Activated CD4-positive, alpha-beta T cell treated with anti-CD3 and anti-CD28 coated beads for 1 hour (primary cell): Measurements from ENCODE around the gene S1PR3.

ENCODE experiments used
- DNase-seq: peaks from one replicate; pipeline ENCODE4 v3.0.0-alpha.2; 2020

S1PR3 gene

DNA sequence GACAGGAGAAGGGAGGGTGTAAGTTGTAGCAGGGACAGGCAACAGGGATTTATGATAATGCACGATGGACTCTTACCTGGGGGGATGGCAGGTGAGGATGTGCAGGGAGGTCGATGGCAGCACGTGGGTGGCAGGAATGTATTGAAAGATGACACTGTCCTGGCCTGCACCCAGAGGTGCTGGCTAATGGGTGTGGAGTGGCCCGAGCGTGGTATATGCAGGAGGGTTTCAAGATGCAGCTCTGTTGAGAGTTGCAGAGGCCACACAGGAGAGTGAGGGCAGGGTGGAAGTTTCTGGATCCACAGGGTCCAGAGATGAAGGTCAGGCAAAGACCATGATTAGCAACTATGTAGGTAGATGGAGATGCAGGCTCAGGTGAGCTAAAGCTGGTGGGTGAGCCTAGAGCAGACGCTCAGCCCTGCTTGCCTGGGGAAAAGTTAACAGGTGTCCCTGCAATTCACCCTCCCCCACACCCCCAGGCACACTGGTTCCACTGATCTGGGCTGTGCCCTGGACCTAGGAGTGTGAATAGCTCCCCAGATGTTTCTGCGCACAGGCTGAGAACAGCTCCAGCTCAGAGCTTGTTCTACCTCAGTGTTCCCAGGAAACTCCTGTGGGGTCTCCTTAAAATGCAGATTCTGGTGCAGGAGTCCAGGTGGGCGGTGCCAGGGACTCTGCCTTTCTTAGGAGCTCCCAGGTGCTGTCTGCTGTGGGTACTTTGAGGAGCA lies 21.5 kb upstream of the S1PR3 start:
- no peak for DNase-seq

DNA sequence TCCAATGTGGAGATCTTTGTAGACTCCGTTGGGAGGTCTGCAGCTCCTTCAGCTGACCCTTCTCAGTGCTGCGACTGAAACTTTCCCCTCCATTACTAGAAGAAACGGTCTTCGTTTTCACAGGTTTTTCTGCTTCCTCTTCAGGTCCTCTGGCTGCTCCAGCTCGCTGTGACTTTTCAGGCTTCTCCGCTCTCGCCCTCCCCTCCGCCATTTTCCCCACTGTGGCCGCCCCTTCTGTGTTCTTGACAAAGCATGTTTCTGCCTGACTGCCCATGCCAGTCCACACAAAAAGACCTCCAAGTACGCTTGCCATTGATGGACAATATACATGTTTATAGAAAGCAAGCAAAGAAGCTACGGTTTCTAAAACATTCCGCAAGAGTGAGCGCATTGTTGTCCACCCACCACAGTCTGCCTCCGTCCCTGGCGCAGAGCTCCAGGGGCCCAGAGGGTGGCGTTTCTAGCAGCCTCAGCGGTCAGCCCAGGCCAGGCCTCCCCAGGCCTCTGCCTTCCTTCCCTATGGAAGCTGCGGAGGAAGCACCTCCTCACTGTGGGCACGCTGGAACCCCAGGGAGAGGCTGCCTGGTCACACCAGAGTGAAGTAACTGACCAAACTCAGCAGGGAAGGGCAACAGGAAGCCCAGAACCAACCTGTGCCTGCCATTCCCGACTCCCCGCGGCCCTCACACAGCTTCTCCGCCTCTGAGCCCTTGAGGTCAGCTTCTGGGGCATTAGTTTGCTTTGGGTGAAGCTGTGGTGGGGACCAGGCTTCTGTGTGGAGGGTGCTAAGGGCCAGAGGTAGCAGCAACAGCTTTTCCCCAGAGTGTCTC lies 19.9 kb upstream of the S1PR3 start:
- DNase-seq, result no peak

DNA sequence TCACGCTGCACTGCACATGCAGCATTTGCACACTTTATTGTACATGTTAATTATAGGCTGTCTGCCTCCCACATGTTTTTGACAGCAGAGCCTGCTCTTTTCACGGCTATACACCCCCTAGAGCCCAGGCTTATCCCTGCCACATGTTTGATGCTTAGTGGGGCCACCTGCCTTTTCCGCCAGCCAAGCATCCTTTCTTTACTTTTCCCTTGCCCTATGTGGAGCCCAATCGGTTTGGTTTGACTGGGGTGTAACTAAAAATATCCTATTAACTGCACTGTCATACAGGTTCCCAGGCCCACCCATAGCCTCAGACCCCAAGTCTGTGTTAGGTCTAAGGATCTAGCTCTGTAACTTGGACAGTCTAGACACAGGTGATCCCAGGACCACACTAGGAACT lies 18.9 kb upstream of the S1PR3 start:
- no peak for DNase-seq

DNA sequence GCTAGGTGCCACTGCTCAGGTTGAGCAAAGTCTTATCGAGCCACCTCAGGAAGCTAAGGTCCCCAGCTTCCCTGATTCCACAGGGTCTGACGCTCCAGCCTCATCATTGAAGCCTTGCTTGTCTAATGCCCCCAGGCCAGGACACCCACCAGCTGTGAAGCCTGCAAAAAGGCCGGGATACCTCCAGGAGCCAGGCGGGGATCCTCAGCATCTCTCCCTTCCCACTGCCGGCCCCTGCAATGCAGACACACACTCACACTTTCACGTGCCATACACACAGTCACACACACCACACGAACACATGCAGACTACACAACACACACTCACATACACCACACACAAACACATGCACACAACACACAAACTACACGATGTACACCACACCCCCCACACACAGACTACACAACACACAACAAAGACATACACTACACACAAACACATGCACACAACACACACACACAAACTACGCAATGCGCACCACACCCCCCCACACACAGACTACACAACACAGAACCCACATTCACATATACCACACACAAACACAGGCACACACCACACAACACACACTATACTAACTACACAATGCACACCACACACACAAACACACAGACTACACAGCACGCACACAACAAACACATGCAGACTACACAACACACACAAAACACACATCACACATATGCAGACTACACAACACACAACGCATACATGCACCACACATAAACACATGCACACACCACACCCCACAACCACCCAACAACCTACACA lies 17.8 kb upstream of the S1PR3 start:
- DNase-seq, result no peak

DNA sequence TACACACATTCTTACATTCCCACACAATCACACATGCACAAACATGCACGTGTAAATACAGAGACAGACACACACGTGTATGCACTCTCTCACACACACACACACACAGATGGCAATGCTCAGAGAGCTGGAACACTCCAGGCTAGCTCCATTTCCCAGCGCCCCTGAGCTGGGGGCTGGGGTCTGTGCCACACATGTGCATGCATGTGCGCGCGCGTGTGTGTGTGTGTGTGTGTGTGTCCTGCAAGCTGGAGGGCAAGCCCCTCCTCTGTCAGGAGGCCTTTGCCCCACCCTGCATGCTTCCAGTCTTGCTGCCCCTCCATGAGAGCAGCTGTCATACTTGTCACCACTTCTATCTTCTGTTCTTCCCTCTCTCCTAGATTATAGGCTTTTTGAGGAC lies 16.6 kb upstream of the S1PR3 start:
- DNase-seq, result no peak

DNA sequence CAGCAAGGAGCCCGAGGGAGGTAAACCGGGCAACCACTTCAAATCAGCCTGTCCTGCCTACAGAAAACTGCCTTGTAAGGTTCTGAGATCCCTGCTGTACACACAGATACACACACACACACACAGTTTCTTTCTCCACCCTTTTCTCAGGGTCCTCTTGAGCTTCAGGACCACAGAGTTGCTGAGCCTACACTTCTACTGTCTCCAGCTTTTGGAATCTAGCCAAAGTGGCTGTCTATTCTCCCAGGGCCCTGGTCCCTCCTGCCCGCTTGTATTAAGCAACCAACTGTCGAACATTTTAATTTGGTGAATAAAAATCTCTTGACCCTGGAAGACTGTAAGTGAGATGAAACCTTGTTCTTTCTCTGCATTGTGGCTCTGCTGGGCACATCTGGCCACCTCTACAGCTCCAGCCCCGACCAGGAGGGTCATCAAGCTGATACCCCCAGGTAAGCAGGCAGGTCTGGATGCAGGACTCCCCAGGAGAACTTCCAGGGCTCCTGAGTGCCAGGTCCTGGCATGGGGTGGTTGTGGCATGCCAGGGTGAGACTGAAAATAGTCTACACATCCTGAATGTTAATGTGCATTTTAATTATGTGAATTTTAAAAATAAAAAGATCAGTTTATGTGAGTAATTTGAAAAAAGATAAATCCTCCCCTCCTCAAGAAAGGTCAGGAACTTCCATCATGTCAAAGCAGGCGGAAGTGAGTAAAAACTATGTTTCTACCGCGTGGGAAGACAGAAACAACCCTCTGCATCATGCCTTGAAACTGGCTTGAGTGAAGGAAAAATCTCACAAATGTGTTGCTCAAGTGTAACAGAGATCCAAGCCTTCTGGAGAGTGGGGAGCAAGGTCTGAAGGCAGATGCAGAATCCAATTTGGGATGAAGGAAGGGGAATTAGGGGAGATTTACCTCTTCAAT lies 15.0 kb upstream of the S1PR3 start:
- DNase-seq, result no peak

DNA sequence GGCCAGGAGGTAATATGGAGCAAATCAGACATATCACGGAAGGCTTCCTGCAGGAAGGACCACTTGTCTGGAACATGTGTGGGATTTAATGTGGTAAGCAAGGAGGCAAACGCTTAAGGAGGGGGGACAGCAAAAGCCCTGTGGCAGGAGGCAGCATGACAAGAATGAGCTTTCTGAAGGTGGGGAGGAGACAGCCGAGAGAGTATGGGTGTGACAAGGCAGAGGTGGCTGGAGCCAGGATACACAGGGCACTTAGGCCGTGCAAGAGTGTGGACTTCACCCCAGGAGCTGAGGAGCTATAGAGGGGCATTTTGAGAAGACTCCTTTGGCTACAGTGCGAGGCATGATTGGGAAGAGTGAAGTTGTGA lies 14.4 kb upstream of the S1PR3 start:
- DNase-seq, result no peak

DNA sequence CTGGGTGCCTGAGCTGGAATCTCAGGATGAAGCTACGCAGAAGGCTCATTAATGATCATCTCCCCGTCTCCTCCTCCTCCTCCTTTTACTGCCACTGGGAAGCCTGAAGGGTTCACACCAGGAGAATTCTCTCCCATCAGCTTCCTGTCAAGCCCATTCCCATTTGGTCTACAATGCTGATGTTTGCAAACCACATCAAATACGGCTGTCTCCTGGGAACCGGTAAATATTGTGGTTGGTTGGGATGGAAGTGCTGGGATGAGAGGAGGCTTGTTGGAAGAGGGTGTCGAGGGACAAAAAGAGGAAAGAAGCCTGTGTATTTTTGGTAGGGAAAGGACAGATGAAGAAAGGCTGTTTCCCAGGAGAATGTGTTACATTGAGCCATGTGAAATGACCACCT lies 13.2 kb upstream of the S1PR3 start:
- no peak for DNase-seq

DNA sequence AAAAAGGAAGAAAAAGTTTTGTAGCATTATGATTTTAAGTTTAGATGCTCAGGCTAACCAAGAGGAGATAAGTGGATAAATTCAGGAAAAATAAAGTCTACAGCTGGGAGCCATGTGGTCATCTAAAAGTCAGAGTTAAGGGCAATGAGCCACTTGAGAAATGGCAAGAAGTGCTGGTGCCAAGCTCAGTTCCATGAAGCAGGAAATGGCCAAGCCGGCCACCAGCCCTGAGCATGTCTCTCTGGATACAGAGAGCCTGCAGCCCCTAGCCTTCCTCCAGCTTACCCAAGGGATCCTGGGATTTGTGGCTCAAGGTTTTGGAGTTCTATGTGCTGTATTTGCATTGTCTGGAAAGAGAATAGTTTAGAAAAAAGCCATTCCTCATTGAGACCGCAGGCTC lies 12.2 kb upstream of the S1PR3 start:
- DNase-seq, result no peak

DNA sequence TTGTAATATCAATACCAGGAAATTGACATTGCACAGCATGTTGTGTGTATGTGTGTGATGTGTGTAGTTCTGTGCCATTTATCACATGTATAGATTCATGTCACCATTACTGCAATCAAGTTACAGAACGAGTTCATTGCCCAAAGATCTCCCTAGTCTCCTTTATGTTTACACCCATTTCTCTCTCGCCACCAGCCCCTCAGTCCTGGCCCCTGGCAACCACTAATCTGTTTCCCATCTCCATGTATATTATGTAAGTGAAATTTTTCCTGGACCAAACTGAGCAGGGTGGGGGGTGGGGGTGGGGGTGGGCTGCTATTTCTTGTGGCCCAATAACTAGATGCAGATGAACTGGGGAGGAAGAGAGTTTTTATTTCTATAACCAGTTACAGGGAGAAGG lies 11.5 kb upstream of the S1PR3 start:
- DNase-seq, result no peak

DNA sequence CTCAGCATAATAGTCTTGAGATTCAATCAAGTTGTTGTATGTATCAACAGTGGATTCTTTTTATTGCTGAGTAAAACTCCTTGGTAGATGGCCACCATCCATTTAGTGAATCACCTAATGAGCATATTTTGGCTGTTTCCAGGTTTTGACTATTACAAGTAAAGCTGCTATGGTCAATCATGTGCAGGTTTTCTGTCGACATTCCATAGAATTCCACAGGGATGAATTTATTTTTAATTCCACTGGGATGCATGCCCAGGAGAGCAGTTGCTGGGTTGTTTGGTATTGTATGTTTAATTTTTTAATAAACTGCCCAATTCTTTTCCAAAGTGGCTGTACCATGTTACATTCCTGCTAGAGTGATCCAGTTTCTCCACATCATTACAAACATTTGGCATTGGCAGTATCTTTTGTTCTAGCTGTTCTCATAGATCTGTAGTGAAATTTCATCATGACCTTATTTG lies 10.5 kb upstream of the S1PR3 start:
- no peak for DNase-seq

DNA sequence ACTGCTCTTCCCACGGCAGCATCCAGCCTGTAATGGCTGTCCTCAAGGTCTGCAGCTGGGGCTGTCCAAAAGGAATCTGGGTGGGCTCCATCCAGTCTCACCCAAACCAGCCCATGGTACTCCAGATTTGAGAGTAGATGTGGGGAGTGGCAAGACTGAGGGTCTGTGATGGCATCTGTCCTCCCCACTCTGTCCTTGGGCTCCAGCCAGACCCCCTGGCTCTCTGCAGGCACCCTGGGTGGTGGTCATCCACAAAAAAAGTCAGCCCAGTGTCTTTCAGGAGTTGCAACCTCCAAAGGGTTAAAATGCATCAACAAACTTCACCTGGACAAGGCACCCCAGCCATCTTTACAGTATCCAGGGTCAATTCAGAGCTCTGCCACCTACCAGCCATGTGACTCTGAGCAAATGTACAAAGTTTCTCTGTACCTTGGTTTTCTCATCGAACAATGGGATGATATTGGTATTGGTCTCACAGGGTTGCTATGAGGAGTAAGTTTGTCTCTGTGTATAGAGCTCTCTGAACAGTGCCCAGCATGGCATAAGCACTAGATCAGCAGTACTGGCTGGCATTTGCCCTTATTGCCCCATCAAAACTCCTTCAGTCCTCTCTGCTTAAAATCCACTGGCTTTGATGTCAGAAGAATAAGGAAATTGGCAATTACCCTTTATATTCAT lies 7.3 kb upstream of the S1PR3 start:
- DNase-seq, result no peak

DNA sequence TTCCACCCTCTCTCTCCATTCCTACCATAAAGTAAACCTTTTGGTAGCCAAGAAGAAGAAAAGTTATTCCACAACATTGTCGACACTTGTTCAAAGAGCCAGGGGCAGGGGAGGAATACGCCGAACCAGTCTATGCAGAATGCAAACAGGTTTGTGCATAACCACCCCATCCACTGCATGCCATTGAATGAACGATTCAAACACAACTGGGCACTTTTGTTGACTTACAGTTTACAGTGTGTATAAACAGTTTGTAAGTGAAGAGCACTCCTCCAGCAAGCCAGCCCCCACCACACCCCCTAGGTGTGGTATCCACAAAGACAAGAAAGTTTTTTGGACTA lies 6.8 kb upstream of the S1PR3 start:
- DNase-seq, result no peak

DNA sequence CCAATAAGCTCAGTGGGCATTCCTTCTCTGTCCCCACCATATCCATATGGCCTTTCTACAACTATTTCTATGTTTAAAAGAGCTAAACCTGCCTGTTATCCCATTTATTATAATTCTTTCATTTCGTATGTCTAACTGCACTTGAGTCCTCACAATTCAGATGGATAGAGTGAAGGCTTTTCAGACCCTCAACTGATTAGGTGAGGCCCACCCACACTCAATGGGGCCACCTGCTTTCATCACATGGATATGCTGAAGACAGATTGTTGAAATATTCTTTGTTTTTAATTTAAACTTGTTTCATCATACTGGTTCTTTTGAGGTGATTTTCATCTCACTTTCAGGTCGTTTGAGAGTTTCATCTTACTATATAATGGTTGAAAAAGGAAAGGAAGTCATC lies 5.7 kb upstream of the S1PR3 start:
- no peak for DNase-seq

DNA sequence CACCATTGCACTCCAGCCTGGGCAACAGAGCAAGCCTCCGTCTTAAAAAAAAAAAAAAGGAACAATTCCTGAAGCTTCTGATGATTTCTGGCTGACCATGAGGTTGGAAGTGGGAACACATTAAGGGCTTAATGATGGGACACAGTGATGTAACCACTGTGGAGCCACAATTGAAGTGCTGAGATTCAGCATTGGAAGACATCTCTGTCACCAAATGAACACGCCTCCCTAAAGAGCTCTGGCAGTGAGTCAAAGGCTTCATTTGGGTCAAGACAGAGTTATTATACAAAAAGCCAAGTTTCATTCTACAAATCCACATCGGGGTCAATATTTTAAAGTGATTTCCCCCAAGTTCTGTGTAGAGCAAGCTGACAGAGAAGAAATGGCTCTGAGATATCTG lies 4.5 kb upstream of the S1PR3 start:
- no peak for DNase-seq

DNA sequence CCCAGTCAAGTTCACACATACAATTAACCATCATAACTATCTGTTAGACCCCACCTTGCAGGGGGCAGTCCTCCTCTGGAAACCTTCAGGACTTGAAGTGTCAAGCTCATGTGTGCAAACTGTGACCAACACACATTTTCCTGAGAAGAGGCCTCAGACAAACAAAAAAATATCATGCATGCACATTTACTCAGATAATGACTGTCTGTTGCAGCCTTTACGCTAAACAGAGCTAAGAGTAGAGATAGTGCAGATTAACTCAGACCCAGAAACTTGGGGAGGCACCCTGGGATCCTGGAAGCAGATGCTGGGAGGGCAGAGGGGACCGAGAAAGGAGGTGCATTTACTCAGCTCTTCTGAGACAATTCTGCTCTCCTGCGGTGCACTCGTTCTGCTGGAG lies 3.6 kb upstream of the S1PR3 start:
- no peak for DNase-seq

DNA sequence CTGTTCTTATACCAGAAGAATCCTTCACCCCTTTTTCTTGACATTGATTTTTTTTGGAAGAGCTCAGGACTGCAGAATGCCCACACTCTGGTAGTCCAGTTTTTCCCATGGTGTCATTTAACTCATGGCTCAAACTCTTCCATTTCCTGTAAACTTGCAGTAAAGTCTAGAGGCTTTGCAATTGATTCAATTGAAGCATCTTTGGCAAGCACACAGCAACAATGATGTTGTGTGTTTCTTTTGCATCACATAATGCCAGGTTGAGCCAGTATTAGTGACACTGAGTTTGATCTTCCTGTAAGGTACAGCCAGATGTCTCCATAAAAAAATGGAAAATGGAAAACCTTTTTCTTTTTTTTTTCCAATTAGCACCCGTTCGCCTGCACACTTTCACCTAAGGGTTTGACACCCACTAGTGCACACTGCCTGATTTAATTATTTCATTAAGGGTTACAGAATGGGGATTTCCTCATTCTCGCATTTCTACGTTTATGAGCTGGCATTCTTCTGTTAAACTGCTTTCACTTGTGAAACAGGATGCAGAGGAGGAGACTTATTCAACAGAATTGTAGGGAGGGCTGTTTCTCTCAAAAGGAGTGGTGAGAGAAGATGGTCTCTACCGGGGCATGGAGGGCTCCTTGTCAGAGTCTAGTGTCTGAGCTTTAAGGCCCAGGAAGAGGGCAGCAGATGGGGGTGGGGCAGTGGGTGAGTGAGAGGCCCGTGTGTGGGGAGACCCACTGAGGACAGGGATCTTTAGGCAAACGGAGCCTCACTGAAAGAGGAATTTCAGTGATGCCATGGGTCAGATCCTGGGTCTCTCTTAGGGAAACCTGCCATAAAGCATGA lies 2.2 kb upstream of the S1PR3 start:
- DNase-seq, result no peak

DNA sequence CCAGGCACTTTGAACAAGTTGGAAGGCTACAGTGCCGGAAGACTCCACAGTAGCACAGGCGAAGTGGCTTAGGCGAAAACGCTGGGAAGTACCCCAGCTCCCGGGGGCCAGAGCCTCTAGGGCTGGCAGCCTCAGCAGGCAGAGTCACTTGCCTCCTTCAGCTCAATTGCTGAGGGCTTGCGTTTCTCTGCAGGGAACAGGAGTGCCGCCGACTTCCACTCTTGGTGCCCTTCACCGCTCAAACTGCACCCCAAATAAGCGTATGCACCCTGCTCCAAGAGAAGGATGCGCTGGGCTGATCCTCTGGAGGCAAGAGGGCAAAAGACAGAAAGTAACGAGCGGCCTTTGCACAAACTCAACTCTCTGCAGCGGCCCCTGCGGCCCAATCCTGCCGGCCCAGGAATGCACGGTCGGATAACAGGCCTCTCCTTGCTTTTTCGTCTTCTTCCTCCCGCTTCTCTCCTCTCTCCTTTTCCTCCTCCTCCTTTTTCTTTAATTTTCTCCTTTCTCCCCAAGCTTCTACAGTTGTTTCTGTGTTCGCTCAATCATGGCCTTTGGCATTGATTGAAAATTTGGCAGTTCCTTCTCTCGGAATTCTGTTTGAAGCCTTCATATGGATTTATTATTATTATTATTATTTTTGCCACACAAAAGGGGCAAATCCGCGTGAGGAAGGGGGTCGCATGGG lies 1.1 kb upstream of the S1PR3 start:
- no peak for DNase-seq

DNA sequence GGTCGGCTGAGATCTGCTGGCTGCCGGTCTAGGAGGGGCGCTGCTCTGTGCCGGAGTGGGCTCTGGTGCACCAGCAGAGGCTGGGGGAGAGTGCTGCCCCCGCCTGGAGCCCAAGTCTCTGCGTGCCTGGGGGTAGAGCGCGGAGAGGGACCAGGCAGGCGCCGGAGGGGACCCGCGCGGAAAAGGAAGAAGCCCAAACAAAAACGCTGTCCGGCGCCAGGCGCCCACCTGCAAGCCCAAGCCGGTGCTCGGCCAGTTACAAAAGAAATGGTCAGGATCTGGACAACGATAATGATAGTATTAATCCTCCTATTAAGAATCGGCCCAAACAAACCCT lies 571 bp upstream of the S1PR3 start:
- DNase-seq, result no peak

DNA sequence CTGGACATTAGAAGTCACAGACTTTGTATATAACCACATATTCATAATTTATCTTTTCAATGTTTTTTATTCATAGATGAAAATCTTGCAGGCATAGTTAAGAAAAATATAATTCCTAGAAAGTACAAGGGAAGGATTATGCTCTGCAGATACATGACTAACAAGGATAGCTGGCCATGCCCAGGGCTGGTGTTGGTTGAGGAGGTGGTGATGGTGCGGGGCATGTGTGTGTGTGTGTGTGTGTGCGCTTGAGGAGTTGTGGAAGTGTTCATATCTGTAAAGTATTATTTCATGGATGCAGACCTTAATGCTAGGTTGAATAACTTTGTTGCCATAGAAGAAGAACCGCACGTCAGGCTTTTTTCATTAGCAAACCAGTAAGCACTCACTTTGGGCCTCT lies 1.3 kb downstream of the S1PR3 start:
- DNase-seq, result no peak

DNA sequence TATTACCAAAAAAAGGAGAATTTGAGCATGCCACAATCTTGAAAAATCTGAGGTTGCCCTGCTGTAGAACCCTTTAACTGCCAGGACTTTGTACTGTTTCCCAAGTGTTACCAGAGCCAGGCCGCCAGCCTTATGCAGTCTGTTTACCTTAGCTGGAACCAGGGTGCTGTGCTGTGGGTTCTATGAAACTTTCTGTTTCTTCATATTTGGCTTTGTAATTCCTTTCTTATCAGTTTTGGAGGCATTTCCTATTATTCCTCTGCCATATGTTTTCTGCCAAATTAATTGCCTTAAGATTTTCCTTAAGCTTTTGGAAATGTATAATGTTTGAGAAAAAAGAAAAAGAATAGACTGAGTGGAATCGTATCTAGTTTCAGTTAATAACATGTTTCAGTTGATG lies 2.1 kb downstream of the S1PR3 start:
- DNase-seq, result no peak
